Common myeloid progenitor, CD34-positive (primary cell): ENCODE data around the gene DIPK1B.
A peak's percentile ranks its signal among the peaks of the same experiment; 100 is the strongest.

Experiments
- CTCF ChIA-PET: fragments of 350-600 bp; sonication (Branson Sonifier 250); formaldehyde crosslinking; loops from one replicate; lab custom pipeline; 2021; ENCODE audit warnings: antibody characterized with exemption; lab: Charles Lee
- POLR2A ChIA-PET: fragments of 350-600 bp; sonication (Branson Sonifier 250); formaldehyde crosslinking; loops from one replicate; lab custom pipeline; 2021; ENCODE audit warnings: antibody characterized with exemption; lab: Charles Lee
- DNase-seq, 3 donors: peaks; one replicate each; pipeline versions ENCODE4 v3.0.0 to v3.0.0-alpha.2; 2013
- H3K27ac ChIP-seq, 2 experiments: 1 replicate in 1 of 2; 2 replicates in 1 of 2; pipeline ENCODE4 v1.7.0; 2013; ENCODE audit warnings: inconsistent platforms in 2 of 2, low read length in 2 of 2, mild to moderate bottlenecking in 2 of 2, low read depth in 1 of 2, moderate library complexity in 1 of 2; ENCODE audit not compliant: severe bottlenecking in 2 of 2, insufficient read depth in 1 of 2, poor library complexity in 1 of 2
- H3K27me3 ChIP-seq, 5 experiments: replicated peaks in 2 of 5; 1 replicate in 3 of 5; 2 replicates in 2 of 5; pipeline versions ENCODE4 v1.6.1 to v1.7.0; 2013; ENCODE audit warnings: low read length in 4 of 5, mild to moderate bottlenecking in 2 of 5, moderate library complexity in 2 of 5, inconsistent platforms in 1 of 5; ENCODE audit not compliant: insufficient read depth in 5 of 5, control insufficient read depth in 4 of 5
- H3K36me3 ChIP-seq, 4 experiments: 1 replicate in 2 of 4; 2 replicates in 2 of 4; pipeline versions ENCODE4 v1.6.1 to v1.7.0; 2013; ENCODE audit warnings: low read length in 3 of 4, control low read depth in 1 of 4, mild to moderate bottlenecking in 1 of 4; ENCODE audit not compliant: control insufficient read depth in 4 of 4, insufficient read depth in 4 of 4
- H3K4me1 ChIP-seq, 4 experiments: 1 replicate in 3 of 4; 2 replicates in 1 of 4; pipeline versions ENCODE4 v1.6.1 to v1.7.1; 2013; ENCODE audit warnings: low read length in 3 of 4, mild to moderate bottlenecking in 3 of 4, control low read depth in 1 of 4, inconsistent platforms in 1 of 4, moderate library complexity in 1 of 4; ENCODE audit not compliant: control insufficient read depth in 4 of 4, insufficient read depth in 4 of 4; ENCODE audit errors: control extremely low read depth in 1 of 4
- H3K4me3 ChIP-seq, 7 experiments: 1 replicate in 4 of 7; 2 replicates in 3 of 7; pipeline versions ENCODE4 v1.5.1 to v1.7.0; 2013; ENCODE audit warnings: mild to moderate bottlenecking in 7 of 7, low read length in 6 of 7, moderate library complexity in 6 of 7, inconsistent platforms in 2 of 7, low read depth in 2 of 7, control low read depth in 1 of 7; ENCODE audit not compliant: insufficient read depth in 4 of 7, control insufficient read depth in 1 of 7; ENCODE audit errors: extremely low read depth in 1 of 7
- H3K9me3 ChIP-seq, 5 experiments: 1 replicate in 4 of 5; 2 replicates in 1 of 5; pipeline versions ENCODE4 v1.6.1 to v1.7.1; 2013; ENCODE audit warnings: low read length in 4 of 5, mild to moderate bottlenecking in 2 of 5, inconsistent platforms in 1 of 5, low read depth in 1 of 5, moderate library complexity in 1 of 5; ENCODE audit not compliant: control insufficient read depth in 4 of 5, insufficient read depth in 2 of 5; ENCODE audit errors: control extremely low read depth in 1 of 5
- WGBS: methylation state at CpG from one replicate; pipeline ENCODE4 v1.1.5; 2013; ENCODE audit not compliant: insufficient coverage; 5-methylcytosine and 5-hydroxymethylcytosine counted together

DIPK1B gene

DNA sequence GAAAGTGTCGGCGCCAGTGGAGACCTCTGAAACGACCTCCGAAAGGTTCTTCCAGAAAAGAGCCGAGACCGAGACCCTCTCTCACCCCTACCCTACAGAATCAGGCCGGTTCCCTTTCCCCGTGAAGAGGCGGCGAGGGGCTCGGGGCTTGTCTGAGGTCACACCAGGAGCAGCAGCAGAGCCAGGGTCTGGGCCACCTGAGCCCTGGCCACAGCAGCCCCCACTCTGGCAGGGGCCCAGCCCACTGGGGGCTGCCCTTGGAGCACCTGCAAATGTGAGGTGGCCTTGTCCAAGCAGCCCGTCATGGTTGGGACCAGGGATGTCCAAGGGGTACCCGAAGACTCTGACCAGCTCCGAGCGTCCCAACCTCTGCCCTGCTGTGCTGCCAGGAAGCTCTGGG, 34.3 kb upstream of the DIPK1B start:
- Histone ChIP-seq H3K9me3 (no peaks in the 10 kb centered on the region), H3K36me3 (peaks cover 0 to 47% (median 19%) of the 10 kb centered on the region in 4 experiments), H3K4me3 (peak overlapping the region in 1 of 7 experiments; percentile 7), H3K27me3 (no peaks in the 10 kb centered on the region), H3K27ac (no peak overlapping the region), H3K4me1 (peaks cover 0 to 51% (median 38%) of the 10 kb centered on the region in 4 experiments)
- CTCF ChIA-PET: interaction anchor here (0.6 to 7.6 kb wide), 4 partner anchors 9 to 48 kb away, joined by 3 to 56 read pairs (median 4); partner anchors contain the start of gene EGFL7
- WGBS: 100% methylated on average over 8 of the region's 15 CpGs
- DNase-seq: no peak
- POLR2A ChIA-PET: no interaction called here

- Histone ChIP-seq H3K4me3 (peak overlapping the region in 1 of 7 experiments; percentile 28), H3K9me3 (no peaks in the 10 kb centered on the region), H3K27ac (no peak overlapping the region), H3K36me3 (peaks cover 0 to 41% (median 17%) of the 10 kb centered on the region in 4 experiments), H3K4me1 (peaks cover 0 to 46% (median 35%) of the 10 kb centered on the region in 4 experiments), H3K27me3 (no peaks in the 10 kb centered on the region)
- POLR2A ChIA-PET: interaction anchor here (1.0 kb wide), 1 partner anchor 35 kb away, joined by 3 read pairs; no protein-coding TSS in a partner anchor
- CTCF ChIA-PET: interaction anchor here (0.6 to 7.6 kb wide), 4 partner anchors 10 to 47 kb away, joined by 3 to 56 read pairs (median 4); partner anchors contain the start of gene EGFL7
- WGBS: 82% methylated on average over 5 of the region's 6 CpGs
- peak in 2 of 3 donors; percentile 62 to 71 for DNase-seq
Measured at GRCh38 chr9:136678624-136679023, 33.7 kb upstream of the DIPK1B start.

DNA sequence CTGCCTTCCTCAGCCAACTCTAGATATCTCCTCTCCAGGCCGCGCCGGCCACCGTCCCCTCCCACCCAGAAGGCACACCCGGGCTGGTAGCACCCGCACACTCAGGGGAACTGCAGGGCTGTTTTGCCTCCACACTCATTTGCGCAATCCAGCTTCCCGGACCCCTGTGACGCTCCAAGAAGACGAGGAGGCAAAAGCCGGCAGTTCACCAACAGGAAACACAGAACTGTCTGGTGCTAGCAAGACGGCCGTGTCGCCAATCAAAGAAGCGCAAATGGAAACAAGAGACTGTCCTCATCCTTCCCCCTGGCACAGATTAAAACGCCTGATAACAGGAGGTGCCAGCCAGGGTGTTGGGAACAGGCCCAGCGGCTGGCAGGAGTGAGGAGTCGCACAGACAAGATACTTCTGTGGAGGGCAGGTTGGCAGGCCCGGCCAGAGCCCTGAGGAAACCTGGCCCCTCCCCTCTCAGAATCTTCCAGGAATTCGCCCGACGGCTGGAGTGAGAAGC, 32.9 kb upstream of the DIPK1B start:
- DNase-seq: peak; percentile 54 to 88 (median 86)
- Histone ChIP-seq H3K27ac (peak overlapping the region in 1 of 2 experiments; percentile 49), H3K4me3 (peak overlapping the region in 3 of 7 experiments; percentile 24 to 26 (median 24)), H3K9me3 (no peaks in the 10 kb centered on the region), H3K27me3 (no peaks in the 10 kb centered on the region), H3K36me3 (peaks cover 0 to 41% (median 18%) of the 10 kb centered on the region in 4 experiments), H3K4me1 (peaks cover 0 to 39% (median 32%) of the 10 kb centered on the region in 4 experiments)
- POLR2A ChIA-PET: interaction anchor here (1.0 to 1.7 kb wide), 5 partner anchors 11 to 49 kb away, joined by 3 to 7 read pairs (median 3); no protein-coding TSS in a partner anchor
- CTCF ChIA-PET: interaction anchor here (1.3 to 5.6 kb wide), 4 partner anchors 7 to 48 kb away, joined by 4 to 44 read pairs (median 6); no protein-coding TSS in a partner anchor
- WGBS: 28% methylated on average over 14 of the region's 22 CpGs

DNA sequence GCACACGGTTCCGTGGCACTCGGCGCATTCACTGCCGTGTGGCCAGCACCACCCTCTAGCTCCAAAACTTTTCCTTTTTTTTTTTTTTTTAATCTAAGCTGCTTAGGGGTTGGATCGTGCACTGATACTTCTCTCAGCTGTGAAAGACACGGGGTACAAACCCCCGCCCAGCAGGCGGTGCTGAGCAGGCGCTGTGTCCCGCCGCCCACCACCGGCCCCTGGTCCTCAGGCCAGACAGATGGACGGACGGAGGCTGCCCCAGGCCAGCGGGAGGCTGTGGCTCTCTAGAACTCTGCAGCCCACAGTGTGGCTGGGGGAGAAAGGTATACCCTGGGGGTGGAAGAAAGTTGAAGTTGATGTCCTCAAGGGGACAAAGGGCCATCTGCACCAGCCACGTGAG, 31.3 kb upstream of the DIPK1B start:
- no peaks in the 10 kb centered on the region for H3K9me3 ChIP-seq
- H3K4me3 ChIP-seq: no peak overlapping the region
- no peak overlapping the region for H3K27ac ChIP-seq
- peaks cover 0 to 48% (median 42%) of the 10 kb centered on the region in 4 experiments for H3K4me1 ChIP-seq
- CTCF ChIA-PET: interaction anchor here (1.2 to 5.6 kb wide), 5 partner anchors 8 to 47 kb away, joined by 3 to 44 read pairs (median 4); no protein-coding TSS in a partner anchor
- POLR2A ChIA-PET: interaction anchor here (1.3 to 1.5 kb wide), 2 partner anchors 10 to 47 kb away, joined by 3 to 5 read pairs; no protein-coding TSS in a partner anchor
- peaks cover 0 to 35% (median 13%) of the 10 kb centered on the region in 4 experiments for H3K36me3 ChIP-seq
- DNase-seq: no peak
- WGBS: 96% methylated on average over 17 of the region's 17 CpGs
- H3K27me3 ChIP-seq: no peaks in the 10 kb centered on the region

- CTCF ChIA-PET: interaction anchor here (0.7 to 5.6 kb wide), 8 partner anchors 9 to 196 kb away, joined by 3 to 44 read pairs (median 4); no protein-coding TSS in a partner anchor
- H3K9me3 ChIP-seq: no peaks in the 10 kb centered on the region
- DNase-seq: no peak
- H3K4me3 ChIP-seq: no peak overlapping the region
- H3K27ac ChIP-seq: no peak overlapping the region
- peaks cover 0 to 54% (median 50%) of the 10 kb centered on the region in 4 experiments for H3K4me1 ChIP-seq
- peaks cover 0 to 25% (median 6%) of the 10 kb centered on the region in 4 experiments for H3K36me3 ChIP-seq
- POLR2A ChIA-PET: interaction anchor here (1.5 to 2.0 kb wide), 2 partner anchors 11 to 19 kb away, joined by 5 read pairs; no protein-coding TSS in a partner anchor
- H3K27me3 ChIP-seq: no peaks in the 10 kb centered on the region
- WGBS: 94% methylated on average over 20 of the region's 20 CpGs
Measured at GRCh38 chr9:136681945-136682699, 30.2 kb upstream of the DIPK1B start.

DNA sequence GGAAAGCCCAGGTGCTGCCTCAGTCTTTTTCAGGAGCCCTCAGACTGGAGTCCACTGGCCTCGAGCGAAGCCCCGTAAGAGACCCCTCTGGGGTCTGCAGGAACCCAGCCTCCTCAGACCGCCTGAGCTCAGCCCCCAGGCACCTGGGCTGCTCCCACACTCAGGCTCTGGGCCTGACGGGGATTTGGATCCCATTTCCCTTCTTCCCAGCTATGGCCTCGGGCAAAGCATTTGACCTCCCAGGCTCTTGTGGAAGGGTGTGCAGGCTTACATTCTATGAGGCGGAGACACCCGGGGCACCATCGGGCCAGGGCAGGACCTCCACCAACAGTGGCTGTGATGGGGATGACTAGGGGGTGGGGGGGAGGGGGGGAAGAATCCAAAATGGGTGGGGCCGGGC, 29.7 kb upstream of the DIPK1B start:
- H3K4me1 ChIP-seq: peaks cover 0 to 55% (median 52%) of the 10 kb centered on the region in 4 experiments
- no peak overlapping the region for H3K4me3 ChIP-seq
- no peak for DNase-seq
- POLR2A ChIA-PET: interaction anchor here (2.0 kb wide), 1 partner anchor 18 kb away, joined by 5 read pairs; no protein-coding TSS in a partner anchor
- no peaks in the 10 kb centered on the region for H3K27me3 ChIP-seq
- CTCF ChIA-PET: interaction anchor here (0.7 to 5.6 kb wide), 7 partner anchors 9 to 196 kb away, joined by 3 to 44 read pairs (median 4); no protein-coding TSS in a partner anchor
- H3K9me3 ChIP-seq: no peaks in the 10 kb centered on the region
- 99% methylated on average over 7 of the region's 10 CpGs for WGBS
- no peak overlapping the region for H3K27ac ChIP-seq
- peaks cover 0 to 25% (median 5%) of the 10 kb centered on the region in 4 experiments for H3K36me3 ChIP-seq
